ENCODE measurements around the gene HNRNPK.

GRCh38 chr9:84002344-84002743, 22.3 kb upstream of the HNRNPK start:
- TF ChIP-seq ZNF565 (CRISPR knock-in tag; conservative IDR thresholded peaks at IDR 0.05; ENCODE audit: low read depth) (no peak), ISL1 (CRISPR knock-in tag; IDR thresholded peaks at IDR 0.05) (no peak), ARNTL (CRISPR knock-in tag; IDR thresholded peaks at IDR 0.05; ENCODE audit: borderline replicate concordance, low read depth) (no peak), RARB (CRISPR knock-in tag; IDR thresholded peaks at IDR 0.05) (no peak), BACH2 (CRISPR knock-in tag; IDR thresholded peaks at IDR 0.05; ENCODE audit: borderline replicate concordance) (no peak)

Measured in SK-N-SH treated with all-trans-retinoic acid at 6 μM for 48 hours (cell line).